Activated CD4-positive, alpha-beta T cell treated with anti-CD3 and anti-CD28 coated beads for 36 hours (primary cell): Measurements from ENCODE around the gene CES4A. TPM values are rescaled to one million over a fixed set of nuclear protein-coding genes. Genes with fewer than 3 reads are reported as not detected.
"Not testable (repeated sequence)": the region's sequence is repeated elsewhere in the genome, so short reads cannot be mapped to it uniquely, and the experiment has no call there.

Experiments
- ATAC-seq: fragments of 200-7000 bp; cut with Tn5 transposase; one replicate; pipeline ENCODE4 v1.10.0; 2021; ENCODE audit warnings: mild to moderate bottlenecking, moderate library complexity
- CTCF ChIA-PET: fragments of 350-600 bp; sonication (Branson Sonifier 250); formaldehyde crosslinking; loops from one replicate; lab custom pipeline; 2021; ENCODE audit warnings: antibody characterized with exemption; lab: Charles Lee
- POLR2A ChIA-PET: fragments of 350-600 bp; sonication (Branson Sonifier 250); formaldehyde crosslinking; loops from one replicate; lab custom pipeline; 2021; ENCODE audit warnings: antibody characterized with exemption, inconsistent platforms; lab: Charles Lee
- DNase-seq: peaks from one replicate; pipeline ENCODE4 v3.0.0-alpha.2; 2020
- H3K27ac Mint-ChIP-seq: one replicate; pipeline ENCODE4 v1.8.0; 2021; ENCODE audit warnings: mixed read lengths
- H3K27me3 Mint-ChIP-seq: one replicate; pipeline ENCODE4 v1.8.0; 2021; ENCODE audit warnings: mixed read lengths
- H3K36me3 Mint-ChIP-seq: one replicate; pipeline ENCODE4 v1.8.0; 2021; ENCODE audit warnings: low read depth, mixed read lengths
- H3K4me1 Mint-ChIP-seq: one replicate; pipeline ENCODE4 v1.8.0; 2021; ENCODE audit warnings: mixed read lengths
- H3K4me3 Mint-ChIP-seq: one replicate; pipeline ENCODE4 v1.8.0; 2021; ENCODE audit warnings: mild to moderate bottlenecking, moderate library complexity, mixed read lengths
- H3K9me3 Mint-ChIP-seq: one replicate; pipeline ENCODE4 v1.8.0; 2021; ENCODE audit warnings: low read depth, mixed read lengths
- intact Hi-C, 2 experiments: fragments of 100-400 bp; cut with DNase I in 1 of 2; cut with micrococcal nuclease in 1 of 2; formaldehyde crosslinking; loops; one replicate each; pipeline versions ENCODE4 v1.14.2 to v1.15.1; 2022 to 2024; cut with DNase I, micrococcal nuclease
- total RNA-seq, 2 experiments: library from RNA; stranded (reverse); gene quantifications; one replicate each; pipeline ENCODE4 v1.2.3, GENCODE V29; 2021

Gene CES4A
- total RNA-seq, 2 experiments from 2014 or later: 13.5 to 15.7 TPM

DNA sequence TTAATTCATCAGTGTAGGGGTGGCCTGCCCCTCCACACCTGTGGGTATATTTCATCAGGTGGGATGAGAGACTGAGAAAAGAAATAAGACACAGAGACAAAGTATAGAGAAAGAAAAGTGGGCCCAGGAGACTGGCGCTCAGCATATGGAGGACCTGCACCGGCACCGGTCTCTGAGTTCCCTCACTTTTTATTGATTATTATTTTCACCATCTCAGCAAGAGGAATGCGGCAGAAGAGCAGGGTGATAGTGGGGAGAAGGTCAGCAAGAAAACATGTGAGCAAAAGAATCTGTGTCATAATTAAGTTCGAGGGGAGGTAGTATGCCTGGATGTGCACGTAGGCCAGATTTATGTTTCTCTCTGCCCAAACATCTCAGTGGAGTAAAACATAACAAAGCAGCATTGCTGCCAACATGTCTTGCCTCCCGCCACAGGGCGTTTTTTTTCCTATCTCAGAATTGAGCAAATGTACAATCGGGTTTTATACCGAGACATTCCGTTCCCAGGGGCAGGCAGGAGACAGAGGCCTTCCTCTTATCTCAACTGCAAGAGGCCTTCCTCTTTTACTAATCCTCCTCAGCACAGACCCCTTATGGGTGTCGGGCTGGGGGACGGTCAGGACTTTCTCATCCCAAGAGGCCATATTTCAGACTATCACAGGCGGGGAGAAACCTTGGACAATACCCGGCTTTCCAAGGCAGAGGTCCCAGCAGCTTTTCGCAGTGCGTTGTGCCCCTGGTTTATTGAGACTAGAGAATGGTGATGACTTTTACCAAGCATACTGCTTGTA lies 32.8 kb upstream of the CES4A start:
- CTCF ChIA-PET: interaction anchor here (1.1 to 1.2 kb wide), 2 partner anchors 16 to 19 kb away, joined by 3 to 4 read pairs; no protein-coding TSS in a partner anchor
- intact Hi-C loops, ATAC-seq, H3K4me1 Mint-ChIP-seq, DNase-seq, H3K27ac Mint-ChIP-seq, H3K36me3 Mint-ChIP-seq, POLR2A ChIA-PET, H3K4me3 Mint-ChIP-seq, H3K9me3 Mint-ChIP-seq: not testable (repeated sequence)
- H3K27me3 Mint-ChIP-seq: peaks cover 21% of the 10 kb centered on the region

DNA sequence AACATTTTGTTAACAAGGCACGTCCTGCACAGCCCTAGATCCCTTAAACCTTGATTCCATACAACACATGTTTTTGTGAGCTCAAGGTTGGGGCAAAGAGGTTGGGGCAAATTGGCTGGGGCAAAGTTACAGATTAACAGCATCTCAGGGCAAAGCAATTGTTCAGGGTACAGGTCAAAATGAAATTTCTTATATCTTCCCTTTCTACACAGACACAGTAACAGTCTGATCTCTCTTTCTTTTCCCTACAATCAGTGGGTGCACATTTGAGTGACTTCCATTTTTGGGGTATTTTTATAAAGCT lies 32.3 kb upstream of the CES4A start:
- H3K4me1 Mint-ChIP-seq, POLR2A ChIA-PET, H3K4me3 Mint-ChIP-seq, ATAC-seq, H3K9me3 Mint-ChIP-seq, intact Hi-C loops, H3K27ac Mint-ChIP-seq, DNase-seq, H3K36me3 Mint-ChIP-seq: not testable (repeated sequence)
- CTCF ChIA-PET: interaction anchor here (0.6 to 1.2 kb wide), 4 partner anchors 17 to 247 kb away, joined by 3 to 4 read pairs (median 3); no protein-coding TSS in a partner anchor
- H3K27me3 Mint-ChIP-seq: peaks cover 20% of the 10 kb centered on the region

DNA sequence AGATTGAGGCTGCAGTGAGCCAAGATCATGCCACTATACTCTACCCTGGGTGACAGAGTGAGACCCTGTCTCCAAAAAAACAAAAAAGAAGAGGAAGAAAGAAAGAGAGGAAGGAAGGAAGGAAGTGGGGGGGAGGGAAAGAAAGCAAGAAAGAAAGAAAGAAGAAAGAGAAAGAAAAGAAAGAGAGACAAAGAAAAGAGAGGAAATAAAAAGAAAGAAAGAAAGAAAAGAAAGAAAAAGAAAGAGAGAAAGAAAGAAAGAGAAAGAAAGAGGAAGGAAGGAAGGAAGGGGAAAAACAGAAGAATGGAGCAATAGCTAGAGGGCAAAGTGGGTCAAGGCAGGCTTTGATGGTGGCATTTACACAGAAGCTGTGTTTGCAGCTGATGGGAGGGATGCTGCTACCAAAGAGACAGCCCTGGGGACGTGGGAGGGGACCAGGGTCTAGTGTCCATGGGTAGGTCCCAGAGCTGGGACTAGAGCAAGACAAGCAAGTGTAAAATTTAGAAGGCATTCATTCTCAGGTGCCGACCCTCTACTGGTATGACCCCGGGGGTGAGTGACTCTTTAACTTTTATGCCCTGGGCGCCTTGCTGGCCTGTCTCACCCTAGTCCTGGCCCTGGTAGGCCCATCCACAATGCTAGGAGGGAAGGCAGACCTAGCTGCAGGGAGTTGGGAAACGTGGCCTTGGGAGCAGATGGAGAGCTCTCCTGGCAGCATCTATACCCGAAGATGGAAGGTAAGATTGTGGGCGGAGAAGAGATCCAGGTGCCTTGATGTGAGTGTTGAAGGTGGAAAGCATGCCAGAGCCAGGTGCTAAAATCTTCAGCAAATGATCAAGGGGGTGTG lies 29.3 kb upstream of the CES4A start:
- Mint-ChIP-seq H3K4me1 (peaks cover 13% of the 10 kb centered on the region), H3K36me3 (no peaks in the 10 kb centered on the region), H3K27ac (peak overlapping the region; percentile 16), H3K27me3 (peaks cover under 1% of the 10 kb centered on the region), H3K4me3 (no peak overlapping the region), H3K9me3 (no peaks in the 10 kb centered on the region)
- no peak for DNase-seq
- intact Hi-C loops: no loop called here
- ChIA-PET POLR2A (no interaction called here), CTCF (interaction anchor here (0.5 to 2.5 kb wide), 19 partner anchors 10 to 1215 kb away, joined by 3 to 10 read pairs (median 4); no protein-coding TSS in a partner anchor)
- ATAC-seq: no peak

DNA sequence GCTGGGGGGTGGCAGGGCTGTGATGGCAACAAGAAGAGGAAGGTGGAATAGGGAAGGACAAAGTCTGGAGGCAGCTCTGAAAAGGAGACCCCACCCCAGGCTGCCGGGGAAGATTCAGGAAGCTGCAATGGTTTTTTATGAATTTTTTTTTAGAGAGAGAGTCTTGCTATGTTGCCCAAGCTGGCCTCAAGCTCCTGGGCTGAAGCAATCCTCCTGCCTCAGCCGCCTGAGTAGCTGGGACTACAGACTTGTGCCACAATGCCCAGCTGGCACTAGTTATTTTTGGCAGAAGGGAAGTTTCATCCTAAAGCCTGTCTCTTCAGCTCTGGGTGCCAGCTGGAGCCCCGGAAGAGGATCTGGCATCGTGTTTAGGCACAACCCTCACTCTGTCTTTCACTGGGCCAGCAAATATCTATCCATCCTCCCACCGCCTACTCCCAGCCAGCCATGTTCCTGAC lies 28.7 kb upstream of the CES4A start:
- intact Hi-C loops: no loop called here
- Mint-ChIP-seq H3K4me3 (no peak overlapping the region), H3K9me3 (no peaks in the 10 kb centered on the region), H3K36me3 (no peaks in the 10 kb centered on the region), H3K27ac (no peak overlapping the region), H3K4me1 (peaks cover 13% of the 10 kb centered on the region), H3K27me3 (no peaks in the 10 kb centered on the region)
- POLR2A ChIA-PET: no interaction called here
- CTCF ChIA-PET: interaction anchor here (0.5 to 2.5 kb wide), 16 partner anchors 11 to 1214 kb away, joined by 3 to 10 read pairs (median 4); no protein-coding TSS in a partner anchor
- ATAC-seq: no peak
- DNase-seq: no peak

DNA sequence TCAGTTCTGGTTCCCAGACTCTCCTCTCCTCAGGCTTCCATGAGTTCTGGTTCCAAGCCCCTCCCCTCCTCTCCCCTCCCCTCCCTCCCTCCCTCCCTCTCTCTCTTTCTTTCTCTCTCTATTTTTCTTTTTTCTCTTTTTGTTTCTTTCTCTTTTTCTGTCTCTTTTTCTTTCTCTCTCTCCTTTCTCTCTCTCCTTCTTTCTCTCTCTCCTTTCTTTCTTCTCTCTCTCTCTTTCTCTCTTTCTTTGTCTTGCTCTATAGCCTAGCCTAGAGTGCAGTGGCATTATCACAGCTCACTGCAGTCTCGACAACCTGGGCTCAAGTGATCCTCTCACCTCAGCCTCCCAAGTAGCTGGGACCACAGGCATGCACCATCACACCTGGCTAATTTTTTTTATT lies 28.1 kb upstream of the CES4A start:
- DNase-seq (no peak), ATAC-seq (no peak)
- ChIA-PET CTCF (interaction anchor here (0.6 to 2.5 kb wide), 12 partner anchors 11 to 195 kb away, joined by 3 to 10 read pairs (median 4); no protein-coding TSS in a partner anchor), POLR2A (no interaction called here)
- H3K4me1 Mint-ChIP-seq: peaks cover 13% of the 10 kb centered on the region
- H3K4me3 Mint-ChIP-seq: no peak overlapping the region
- intact Hi-C loops: no loop called here
- no peak overlapping the region for H3K27ac Mint-ChIP-seq
- no peaks in the 10 kb centered on the region for H3K9me3 Mint-ChIP-seq
- H3K36me3 Mint-ChIP-seq: no peaks in the 10 kb centered on the region
- no peaks in the 10 kb centered on the region for H3K27me3 Mint-ChIP-seq

DNA sequence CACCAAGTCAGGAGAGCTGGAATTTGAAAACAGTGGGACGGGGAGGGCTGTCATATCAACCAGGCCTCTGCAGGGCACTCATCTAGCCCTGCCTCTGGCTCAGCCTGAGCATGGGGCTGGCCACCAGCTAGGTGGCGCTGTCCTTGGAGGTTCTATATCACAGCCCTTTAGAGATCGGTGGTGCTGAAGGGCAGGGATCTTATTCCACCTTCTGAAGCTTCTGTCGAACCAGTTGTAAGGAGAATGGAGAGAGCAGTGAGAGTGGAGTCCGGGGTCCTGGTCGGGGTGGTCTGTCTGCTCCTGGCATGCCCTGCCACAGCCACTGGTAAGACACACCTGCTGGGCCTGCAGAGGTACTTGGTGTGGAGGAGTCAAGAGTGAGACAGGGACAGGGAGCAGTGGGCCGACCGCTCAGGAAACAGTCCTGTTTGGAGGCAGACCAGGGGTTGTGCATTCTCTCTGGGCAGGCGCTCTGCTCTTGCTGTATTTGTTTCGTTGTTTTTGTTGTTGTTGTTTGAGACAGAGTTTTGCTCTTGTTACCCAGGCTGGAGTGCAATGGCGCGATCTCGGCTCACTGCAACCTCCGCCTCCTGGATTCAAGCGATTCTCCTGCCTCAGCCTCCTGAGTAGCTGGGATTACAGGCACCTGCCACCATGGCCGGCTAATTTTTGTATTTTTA lies 27.2 kb upstream of the CES4A start, which contains the start of gene CES3:
Gene CES3 (plus strand): TSS at position 202 of the 680 bp plus-strand sequence. CDS start 42 bp downstream, at position 244.
- no peaks in the 10 kb centered on the region for H3K9me3 Mint-ChIP-seq
- H3K4me1 Mint-ChIP-seq: peaks cover 13% of the 10 kb centered on the region
- DNase-seq (peak; percentile 86), ATAC-seq (peak; percentile 96)
- no peak within 1 kb of the TSS for H3K4me3 Mint-ChIP-seq
- no peaks in the 10 kb centered on the region for H3K36me3 Mint-ChIP-seq
- no peaks in the 10 kb centered on the region for H3K27me3 Mint-ChIP-seq
- intact Hi-C loops: no loop called here
- ChIA-PET CTCF (interaction anchor here (0.5 to 2.1 kb wide), 13 partner anchors 10 to 485 kb away, joined by 3 to 8 read pairs (median 4); no protein-coding TSS in a partner anchor), POLR2A (no interaction called here)
- H3K27ac Mint-ChIP-seq: peak within 1 kb of the TSS; percentile 58

DNA sequence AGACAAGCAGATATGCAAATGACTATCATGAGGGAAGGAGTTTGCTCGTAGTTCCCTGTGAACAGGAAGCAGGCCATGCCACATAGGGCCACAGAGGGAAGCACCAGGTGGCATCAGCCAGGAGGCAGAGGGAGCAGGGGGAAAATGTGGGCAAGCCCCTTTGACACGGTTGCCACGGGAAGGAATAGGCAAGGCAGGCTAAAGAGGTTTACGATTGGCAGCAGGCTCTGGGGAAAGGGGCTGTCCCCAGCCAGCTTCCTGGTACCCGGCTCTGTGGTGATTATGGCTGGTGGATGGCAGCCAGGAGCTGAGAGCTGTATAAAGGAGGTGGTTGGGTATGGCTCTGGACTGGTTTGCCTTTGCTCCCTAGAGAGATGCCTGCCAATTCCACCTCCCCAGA lies 26.5 kb upstream of the CES4A start:
- intact Hi-C loops: no loop called here
- peak; percentile 51 for ATAC-seq
- no peaks in the 10 kb centered on the region for H3K27me3 Mint-ChIP-seq
- H3K4me3 Mint-ChIP-seq: no peak overlapping the region
- peaks cover 13% of the 10 kb centered on the region for H3K4me1 Mint-ChIP-seq
- H3K36me3 Mint-ChIP-seq: no peaks in the 10 kb centered on the region
- no peaks in the 10 kb centered on the region for H3K9me3 Mint-ChIP-seq
- peak; percentile 47 for DNase-seq
- peak overlapping the region; percentile 58 for H3K27ac Mint-ChIP-seq
- CTCF ChIA-PET: interaction anchor here (0.5 to 2.1 kb wide), 10 partner anchors 9 to 519 kb away, joined by 3 to 8 read pairs (median 3); partner anchors contain the start of genes ATP6V0D1 and B3GNT9
- POLR2A ChIA-PET: no interaction called here

DNA sequence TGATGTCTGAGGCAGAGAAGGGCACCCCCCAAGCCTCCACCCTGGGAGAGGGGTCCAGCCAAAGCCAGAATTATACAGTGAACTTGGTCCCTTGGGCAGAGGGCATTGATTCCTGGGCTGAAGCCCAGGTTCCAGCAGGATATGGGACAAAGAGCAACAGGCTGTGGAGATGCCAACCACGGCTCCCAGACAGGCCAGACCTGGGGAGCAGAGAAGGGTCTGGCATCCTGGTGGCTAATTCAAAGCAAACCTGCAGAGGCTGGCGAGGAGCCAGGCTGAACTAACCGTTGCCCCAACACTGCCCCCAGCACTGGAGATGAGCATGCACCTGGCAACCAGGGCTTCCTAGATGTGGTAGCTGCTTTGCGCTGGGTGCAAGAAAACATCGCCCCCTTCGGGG lies 24.3 kb upstream of the CES4A start:
- no peaks in the 10 kb centered on the region for H3K36me3 Mint-ChIP-seq
- DNase-seq (no peak), ATAC-seq (no peak)
- H3K4me3 Mint-ChIP-seq: no peak overlapping the region
- H3K27me3 Mint-ChIP-seq: no peaks in the 10 kb centered on the region
- H3K9me3 Mint-ChIP-seq: no peaks in the 10 kb centered on the region
- H3K4me1 Mint-ChIP-seq: peaks cover 9% of the 10 kb centered on the region
- CTCF ChIA-PET: interaction anchor here (0.6 to 1.9 kb wide), 6 partner anchors 10 to 318 kb away, joined by 3 to 8 read pairs (median 4); no protein-coding TSS in a partner anchor
- no peak overlapping the region for H3K27ac Mint-ChIP-seq
- intact Hi-C loops: no loop called here
- POLR2A ChIA-PET: no interaction called here

DNA sequence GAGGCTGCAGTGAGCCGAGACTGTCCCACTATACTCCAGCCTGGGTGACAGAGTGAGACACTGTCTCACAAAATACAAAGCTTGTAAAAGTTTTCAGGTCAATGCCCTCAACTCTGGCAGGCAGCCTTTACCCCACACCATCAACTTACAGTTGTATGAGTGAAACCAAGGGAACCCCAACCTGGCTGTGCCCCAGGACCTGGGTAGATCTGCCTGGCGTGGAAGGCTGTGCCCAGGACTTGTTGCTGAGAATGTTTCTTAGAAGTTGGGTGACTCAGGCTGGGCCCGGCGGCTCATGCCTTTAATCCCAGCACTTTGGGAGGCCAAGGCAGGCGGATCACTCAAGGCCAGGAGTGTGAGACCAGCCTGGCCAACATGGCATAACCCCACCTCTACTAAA lies 19.5 kb upstream of the CES4A start:
- no peaks in the 10 kb centered on the region for H3K36me3 Mint-ChIP-seq
- ChIA-PET POLR2A (no interaction called here), CTCF (interaction anchor here (0.6 to 1.1 kb wide), 3 partner anchors 15 to 249 kb away, joined by 3 to 4 read pairs (median 3); no protein-coding TSS in a partner anchor)
- no peak overlapping the region for H3K4me3 Mint-ChIP-seq
- H3K27me3 Mint-ChIP-seq: no peaks in the 10 kb centered on the region
- H3K9me3 Mint-ChIP-seq: no peaks in the 10 kb centered on the region
- no peaks in the 10 kb centered on the region for H3K4me1 Mint-ChIP-seq
- DNase-seq: no peak
- H3K27ac Mint-ChIP-seq: no peak overlapping the region
- intact Hi-C loops: no loop called here
- ATAC-seq: no peak

DNA sequence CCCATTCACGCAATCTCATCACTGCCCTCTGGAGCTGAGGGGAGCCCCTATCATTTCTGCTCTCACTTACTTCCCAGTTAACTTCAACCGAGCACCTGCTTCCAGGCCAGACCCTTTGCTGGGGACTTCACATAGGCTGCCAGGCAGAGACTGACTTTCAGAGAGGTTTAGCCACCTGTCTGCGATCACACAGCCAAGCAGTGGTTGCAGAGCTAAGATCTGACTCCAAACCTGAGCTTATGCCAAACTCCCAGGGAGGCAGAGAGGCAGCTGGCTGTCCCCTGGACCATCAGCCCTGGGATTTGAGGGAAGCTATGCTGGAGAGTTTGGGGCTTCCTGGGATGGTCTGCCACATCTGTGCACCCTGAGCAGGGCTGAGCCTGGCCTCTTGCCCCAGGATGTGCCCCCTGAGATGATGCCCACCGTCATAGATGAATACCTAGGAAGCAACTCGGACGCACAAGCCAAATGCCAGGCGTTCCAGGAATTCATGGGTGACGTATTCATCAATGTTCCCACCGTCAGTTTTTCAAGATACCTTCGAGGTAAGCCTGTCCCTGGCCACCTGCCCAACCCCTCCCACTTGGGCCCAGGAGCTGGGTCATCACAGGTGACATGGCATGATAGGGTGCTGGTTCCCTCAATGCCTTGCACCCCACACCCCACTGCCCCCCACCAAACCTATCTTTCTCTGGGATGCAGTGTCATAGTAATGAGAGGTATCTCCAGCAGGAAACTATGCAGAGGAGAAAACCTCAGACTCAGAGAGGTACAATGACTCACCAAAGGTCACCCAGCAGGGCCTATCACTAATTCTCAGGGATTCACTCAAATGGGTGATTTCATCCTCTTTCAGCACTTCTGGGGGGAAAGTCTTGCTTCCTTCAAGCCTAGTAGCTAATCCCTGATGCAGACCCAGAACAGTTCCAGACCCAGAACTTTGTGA lies 17.3 kb upstream of the CES4A start:
- CTCF ChIA-PET: interaction anchor here (0.8 to 1.6 kb wide), 4 partner anchors 9 to 169 kb away, joined by 3 to 7 read pairs (median 4); no protein-coding TSS in a partner anchor
- Mint-ChIP-seq H3K36me3 (no peaks in the 10 kb centered on the region), H3K4me3 (no peak overlapping the region), H3K9me3 (no peaks in the 10 kb centered on the region), H3K27ac (no peak overlapping the region), H3K4me1 (peaks cover 13% of the 10 kb centered on the region), H3K27me3 (no peaks in the 10 kb centered on the region)
- intact Hi-C loops: loop anchor here in 1 of 2 experiments (10.0 kb wide), 1 partner anchor 444 kb away; the partner anchor contains the start of gene ZDHHC1
- no peak for DNase-seq
- peak; percentile 73 for ATAC-seq
- POLR2A ChIA-PET: no interaction called here
